GM21515 (cell line): ENCODE measurements around the gene SELENOS.
A peak's percentile ranks its signal among the peaks of the same experiment; 100 is the strongest.

Experiments
- ATAC-seq: cut with Tn5 transposase; IDR thresholded peaks from one replicate; pipeline ENCODE4 v1.9.1; 2021; ENCODE audit not compliant: unreplicated experiment

Gene SELENOS

GRCh38 chr15:101251830-101252820 is 25.2 kb downstream of the SELENOS start, which contains the start of gene CHSY1:
CHSY1 (minus strand) TSS chr15:101252048; CDS start chr15:101251456, 592 bp downstream.
- ATAC-seq, result peak; percentile 73

DNA sequence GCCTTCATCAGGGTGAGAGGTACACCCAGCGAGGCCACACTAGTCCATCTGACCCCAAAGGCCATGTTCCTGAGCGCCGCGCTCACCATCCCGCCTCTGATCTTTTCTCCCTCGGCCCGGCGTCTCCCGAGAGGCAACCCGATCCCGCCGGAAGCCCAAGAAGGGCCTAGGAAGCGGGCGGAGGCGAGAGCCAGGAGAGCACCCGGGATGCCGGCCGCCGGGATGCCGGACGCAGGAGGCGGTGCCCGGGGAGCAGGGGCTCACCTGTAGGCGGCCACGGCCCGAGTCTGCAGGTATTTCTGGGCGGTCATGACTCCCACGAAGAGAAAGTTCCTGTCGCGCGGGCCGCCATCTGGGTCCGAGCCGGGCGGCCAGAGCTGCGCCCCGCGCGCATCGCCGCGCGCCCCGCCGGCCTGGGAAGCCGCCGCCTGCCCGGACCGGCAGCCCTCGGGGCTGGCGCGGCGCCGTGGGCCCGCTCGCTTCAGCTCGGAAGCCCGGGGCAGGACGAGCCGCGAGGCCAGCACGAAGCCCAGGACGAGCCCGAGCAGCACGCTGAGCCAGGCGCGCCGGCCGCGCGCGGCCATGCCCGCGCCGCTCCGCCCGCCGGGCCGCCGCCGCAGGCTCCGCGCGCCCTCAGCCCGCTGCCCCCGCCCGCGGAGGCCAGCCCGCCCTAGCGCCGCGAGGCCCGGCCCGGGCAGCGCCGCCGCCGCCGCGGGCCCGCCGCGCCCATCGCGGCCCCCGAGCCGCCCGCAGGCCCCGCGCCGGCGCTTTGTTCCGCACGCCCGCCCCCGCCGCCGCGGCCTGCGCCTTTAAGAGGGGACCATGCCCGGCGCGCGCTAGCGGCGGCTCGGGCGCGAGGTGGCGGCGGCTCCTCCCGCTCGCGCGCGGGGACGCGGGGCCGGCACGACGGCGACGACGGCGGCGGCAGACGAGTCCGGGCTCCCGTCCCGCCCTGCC is 26.1 kb downstream of the SELENOS start:
- ATAC-seq, result peak; percentile 32

- ATAC-seq, result no peak
These were observed 26.9 kb downstream of the SELENOS start for GRCh38 chr15:101250341-101250831.

DNA sequence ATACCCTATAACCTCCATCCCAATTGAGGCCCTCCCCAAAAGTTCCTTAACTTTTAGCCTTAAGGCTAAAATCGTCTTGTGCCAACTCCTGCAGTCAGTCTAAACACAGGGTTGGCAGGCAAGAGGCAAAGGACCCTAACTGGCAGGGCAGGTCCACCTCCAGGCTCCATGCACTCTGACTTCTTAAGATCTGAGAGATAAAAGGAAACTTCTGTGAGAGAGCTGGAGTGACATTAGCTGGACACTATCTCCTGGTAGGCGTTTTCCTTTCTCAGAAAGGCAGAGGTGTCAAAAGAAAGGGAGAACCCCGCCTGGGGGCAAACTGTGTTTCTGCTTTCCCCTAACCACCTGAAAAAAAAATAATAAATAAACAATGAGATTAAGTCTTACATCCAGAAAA is 29.0 kb downstream of the SELENOS start:
- no peak for ATAC-seq

GRCh38 chr15:101246824-101247745 is 30.2 kb downstream of the SELENOS start:
- ATAC-seq, result no peak

GRCh38 chr15:101246391-101246790 is 30.9 kb downstream of the SELENOS start:
- ATAC-seq, result no peak

DNA sequence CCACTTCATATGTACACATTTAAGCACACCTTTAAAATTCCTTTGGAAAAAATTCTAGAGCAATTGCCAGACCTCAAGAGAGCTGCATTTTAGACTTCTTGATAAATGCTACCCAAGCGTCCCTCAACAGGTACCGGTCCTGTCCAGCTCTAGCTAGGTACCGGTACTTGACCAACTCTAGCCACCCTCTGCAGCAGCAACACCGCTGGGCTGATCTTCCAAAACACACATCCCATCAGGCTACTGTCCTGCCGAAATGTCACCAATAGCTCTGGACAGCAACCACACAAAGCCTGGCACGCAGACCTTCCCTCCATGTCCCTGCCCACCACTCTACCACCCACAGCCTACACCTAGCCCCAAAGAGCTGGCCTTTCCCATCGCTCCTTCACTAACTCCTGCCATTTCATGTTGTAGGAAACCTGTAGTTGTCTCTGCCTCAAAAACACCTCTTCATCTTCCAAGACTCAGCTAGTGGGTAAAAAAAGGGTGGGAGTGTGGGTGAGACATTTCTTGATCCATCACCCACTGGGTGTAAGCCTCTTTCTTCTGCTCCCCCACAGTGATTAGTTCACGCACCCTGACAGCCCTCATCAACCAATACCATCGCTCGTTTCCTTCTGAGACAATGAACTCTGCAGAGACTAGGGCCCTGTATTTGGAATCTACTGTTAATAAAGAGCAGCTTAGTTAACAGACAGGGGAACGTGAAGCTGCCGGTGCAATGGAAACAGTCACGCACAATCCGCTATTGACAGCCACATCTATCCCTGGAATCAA is 32.2 kb downstream of the SELENOS start:
- no peak for ATAC-seq

DNA sequence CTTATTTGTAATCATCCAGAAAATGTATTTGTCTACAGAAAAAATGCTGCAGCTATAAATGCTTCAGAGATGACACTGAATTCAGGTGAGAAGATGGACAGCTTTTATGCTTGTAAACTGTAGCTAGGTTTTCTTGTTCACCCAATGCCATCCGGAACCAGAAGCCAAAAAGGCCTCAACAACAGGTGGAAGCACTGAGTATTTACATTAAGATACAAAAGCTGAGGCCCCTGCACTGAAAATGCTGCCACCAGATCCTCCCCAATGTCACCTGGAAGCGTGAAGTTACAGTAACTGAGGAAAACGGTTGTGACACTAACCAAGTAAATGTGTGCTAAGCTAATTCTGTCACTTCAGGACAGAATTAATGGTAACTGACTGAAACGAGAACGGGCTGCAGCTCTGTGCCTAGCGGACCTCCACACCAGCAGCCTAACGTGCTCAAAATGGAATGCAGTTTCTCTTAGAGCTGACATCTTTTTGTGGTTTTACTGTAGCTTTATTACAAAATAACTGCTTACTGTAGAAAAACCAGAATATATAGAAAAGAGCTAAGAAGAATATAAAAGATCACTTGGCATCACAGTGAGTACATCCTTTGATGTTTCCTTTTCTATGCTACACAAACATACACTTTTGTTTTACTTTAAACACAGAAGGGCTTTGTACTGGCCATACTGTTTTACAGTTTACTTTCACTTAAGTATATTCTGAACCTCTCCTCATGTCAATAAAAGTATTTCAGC is 33.1 kb downstream of the SELENOS start:
- ATAC-seq, result no peak

GRCh38 chr15:101243420-101243819 is 33.9 kb downstream of the SELENOS start:
- ATAC-seq, result no peak

GRCh38 chr15:101242999-101243336 is 34.3 kb downstream of the SELENOS start:
- ATAC-seq, result no peak

DNA sequence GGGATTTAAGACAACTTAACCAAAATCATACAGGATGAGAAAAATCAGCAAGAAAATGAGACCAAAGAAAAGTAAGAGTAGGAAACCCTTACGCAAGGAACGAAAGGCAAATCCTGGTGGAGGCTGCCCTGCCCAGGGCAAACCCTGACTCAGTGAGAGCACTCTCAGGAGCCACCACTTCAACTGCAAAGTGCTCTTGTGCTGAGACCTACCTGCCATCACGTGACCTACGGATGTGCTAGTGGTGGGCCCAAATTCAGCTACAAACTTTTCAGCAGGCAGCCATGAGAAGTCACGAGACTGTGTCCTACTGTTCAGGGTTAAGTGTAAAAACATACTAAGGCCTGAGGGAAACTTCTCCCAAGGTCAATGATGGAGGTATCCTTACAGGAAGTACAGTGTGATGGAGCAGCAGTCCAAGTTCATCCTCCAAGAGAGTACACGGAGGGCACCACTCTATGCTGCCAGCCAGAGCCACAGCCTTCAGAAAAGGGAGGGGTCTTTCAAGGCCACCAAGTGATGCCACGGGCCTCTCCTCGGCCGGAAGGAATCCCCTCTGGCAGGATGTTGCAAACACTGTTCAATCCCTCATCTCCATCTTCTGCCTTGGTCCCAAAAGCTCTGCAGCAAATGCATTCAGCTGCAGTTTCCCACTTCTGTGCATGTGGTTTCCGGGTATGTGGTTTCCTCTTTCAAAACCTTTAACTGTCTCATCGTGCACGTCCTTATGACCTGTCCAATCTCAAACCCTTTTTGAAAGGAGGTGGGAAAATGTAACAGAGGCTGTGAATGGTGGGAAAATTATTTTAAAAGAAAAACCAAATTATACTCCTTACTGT is 34.9 kb downstream of the SELENOS start:
- peak; percentile 75 for ATAC-seq

DNA sequence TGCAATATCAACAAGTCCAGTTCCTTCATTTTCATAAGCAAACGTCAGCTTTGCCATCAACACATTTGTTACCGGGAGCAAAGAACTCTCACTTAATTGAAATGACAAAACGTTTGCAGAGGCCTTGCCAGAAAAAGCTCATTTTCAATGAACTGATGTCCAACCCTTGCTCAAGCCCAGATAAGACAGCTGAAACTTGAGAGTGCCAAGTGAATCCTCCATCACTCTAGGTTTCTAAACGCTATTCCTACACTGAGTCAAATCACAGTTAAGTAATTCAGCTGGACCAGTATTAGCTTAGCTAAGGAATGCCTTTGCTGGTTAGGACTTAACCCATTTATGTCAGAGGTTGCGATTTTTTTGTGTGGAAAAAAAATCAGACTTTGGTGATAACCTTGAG is 36.9 kb downstream of the SELENOS start:
- ATAC-seq, result no peak

- ATAC-seq, result no peak
These were observed 37.6 kb downstream of the SELENOS start for GRCh38 chr15:101239724-101240136.

- no peak for ATAC-seq
These were observed 40.0 kb downstream of the SELENOS start for GRCh38 chr15:101237251-101237650.

DNA sequence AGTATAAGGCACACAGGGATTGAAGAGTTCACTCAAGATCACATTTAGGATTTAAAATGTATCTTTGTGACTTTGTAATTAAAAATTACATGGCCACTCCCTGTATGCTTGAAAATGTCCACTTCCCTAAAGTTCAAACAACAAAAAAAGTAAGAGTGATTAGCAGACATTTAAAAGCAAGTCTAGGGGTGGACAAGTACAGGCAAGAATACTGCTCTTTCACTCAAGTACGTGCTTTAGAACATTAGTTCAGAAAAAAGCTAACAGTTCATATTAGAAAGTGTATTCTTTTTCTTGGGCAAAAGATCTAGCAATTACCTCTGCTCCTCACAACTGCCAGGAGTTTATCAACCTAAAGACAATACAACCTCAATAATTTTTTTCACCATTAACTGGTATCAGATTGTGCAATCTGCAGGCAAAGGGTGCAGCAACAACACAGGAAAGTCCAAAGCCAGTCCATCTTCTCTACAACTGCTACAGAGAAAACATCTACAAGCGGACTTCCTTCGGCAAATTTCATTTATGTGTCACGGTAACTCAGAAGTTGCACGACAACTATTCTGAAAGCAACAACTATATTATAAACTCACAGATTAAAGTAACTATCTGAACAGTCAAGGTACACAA is 43.5 kb downstream of the SELENOS start:
- ATAC-seq, result no peak

- no peak for ATAC-seq
These were observed 44.6 kb downstream of the SELENOS start for GRCh38 chr15:101232677-101233076.

DNA sequence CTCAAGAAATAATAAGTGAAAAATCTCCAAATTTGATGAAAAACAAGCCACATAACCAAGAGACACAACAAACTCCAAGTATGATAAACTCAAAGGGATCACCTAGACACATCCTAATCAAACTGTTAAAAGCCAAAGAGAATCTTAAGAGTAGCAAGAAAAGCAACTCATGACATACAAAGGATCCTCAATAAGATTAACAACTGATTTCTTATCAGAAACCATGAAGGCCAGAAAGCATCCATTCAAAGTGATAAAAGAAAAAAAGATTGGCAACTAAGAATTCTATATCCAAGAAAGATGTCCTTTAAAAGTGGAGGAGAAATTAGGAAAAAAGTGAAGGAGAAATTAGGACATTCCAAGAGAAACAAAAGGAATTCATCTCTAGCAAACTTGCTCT is 49.0 kb downstream of the SELENOS start:
- ATAC-seq, result no peak
